ENCODE data around the gene PTCH2. TPM values are rescaled to one million over a fixed set of nuclear protein-coding genes. Genes with fewer than 3 reads are reported as not detected.
A peak's percentile ranks its signal among the peaks of the same experiment; 100 is the strongest.

PTCH2 gene
- total RNA-seq, 1 donor from 2014 or later: 1.3 TPM

- Mint-ChIP-seq H3K4me1 (ENCODE audit: low read depth) (peaks cover 6% of the 10 kb centered on the region), H3K4me3 (ENCODE audit: unreplicated experiment) (no peak overlapping the region), H3K9me3 (ENCODE audit: low read depth) (no peaks in the 10 kb centered on the region), H3K27me3 (ENCODE audit: low read depth) (no peaks in the 10 kb centered on the region), H3K36me3 (ENCODE audit: low read depth) (no peaks in the 10 kb centered on the region), H3K27ac (ENCODE audit: unreplicated experiment) (no peak overlapping the region)
- no peak for TF ChIP-seq CTCF (IDR thresholded peaks at IDR 0.05)
- no peak for DNase-seq (ENCODE audit: low spot score)
Measured at GRCh38 chr1:44832056-44832705, 10.9 kb downstream of the PTCH2 start.

GRCh38 chr1:44831516-44831915 lies 11.5 kb downstream of the PTCH2 start:
- Mint-ChIP-seq H3K27me3 (ENCODE audit: low read depth) (no peaks in the 10 kb centered on the region), H3K27ac (ENCODE audit: unreplicated experiment) (no peak overlapping the region), H3K9me3 (ENCODE audit: low read depth) (no peaks in the 10 kb centered on the region), H3K4me3 (ENCODE audit: unreplicated experiment) (no peak overlapping the region), H3K36me3 (ENCODE audit: low read depth) (no peaks in the 10 kb centered on the region), H3K4me1 (ENCODE audit: low read depth) (peaks cover 6% of the 10 kb centered on the region)
- no peak for TF ChIP-seq CTCF (IDR thresholded peaks at IDR 0.05)
- no peak for DNase-seq (ENCODE audit: low spot score)

GRCh38 chr1:44830900-44831304 lies 12.2 kb downstream of the PTCH2 start:
- H3K27me3 Mint-ChIP-seq (ENCODE audit: low read depth): no peaks in the 10 kb centered on the region
- TF ChIP-seq CTCF (IDR thresholded peaks at IDR 0.05): no peak
- peak overlapping the region; percentile 22 for H3K27ac Mint-ChIP-seq (ENCODE audit: unreplicated experiment)
- DNase-seq (ENCODE audit: low spot score): no peak
- no peaks in the 10 kb centered on the region for H3K36me3 Mint-ChIP-seq (ENCODE audit: low read depth)
- H3K9me3 Mint-ChIP-seq (ENCODE audit: low read depth): no peaks in the 10 kb centered on the region
- peaks cover 3% of the 10 kb centered on the region for H3K4me1 Mint-ChIP-seq (ENCODE audit: low read depth)
- no peak overlapping the region for H3K4me3 Mint-ChIP-seq (ENCODE audit: unreplicated experiment)

GRCh38 chr1:44829506-44830384 lies 13.3 kb downstream of the PTCH2 start:
- Mint-ChIP-seq H3K9me3 (ENCODE audit: low read depth) (no peaks in the 10 kb centered on the region), H3K36me3 (ENCODE audit: low read depth) (no peaks in the 10 kb centered on the region), H3K4me3 (ENCODE audit: unreplicated experiment) (no peak overlapping the region), H3K27ac (ENCODE audit: unreplicated experiment) (no peak overlapping the region), H3K4me1 (ENCODE audit: low read depth) (no peaks in the 10 kb centered on the region), H3K27me3 (ENCODE audit: low read depth) (no peaks in the 10 kb centered on the region)
- no peak for DNase-seq (ENCODE audit: low spot score)
- TF ChIP-seq CTCF (IDR thresholded peaks at IDR 0.05): no peak

GRCh38 chr1:44828841-44829440 lies 14.1 kb downstream of the PTCH2 start:
- DNase-seq (ENCODE audit: low spot score): peak; percentile 93
- H3K36me3 Mint-ChIP-seq (ENCODE audit: low read depth): no peaks in the 10 kb centered on the region
- TF ChIP-seq CTCF (IDR thresholded peaks at IDR 0.05): no peak

More at GRCh38 chr1:44828841-44829440, 14.1 kb downstream of the PTCH2 start:
- Mint-ChIP-seq H3K4me1 (ENCODE audit: low read depth) (no peaks in the 10 kb centered on the region), H3K27ac (ENCODE audit: unreplicated experiment) (no peak overlapping the region), H3K4me3 (ENCODE audit: unreplicated experiment) (no peak overlapping the region), H3K27me3 (ENCODE audit: low read depth) (no peaks in the 10 kb centered on the region), H3K9me3 (ENCODE audit: low read depth) (no peaks in the 10 kb centered on the region)
